IPS DF 4.7 (cell line): ENCODE data around the gene CFAP57.
"Not testable (repeated sequence)": the region's sequence is repeated elsewhere in the genome, so short reads cannot be mapped to it uniquely, and the experiment has no call there.

Experiments used
- DNase-seq: peaks from one replicate; pipeline ENCODE4 v3.0.0-alpha.2; 2013; ENCODE audit warnings: low spot score; ENCODE audit errors: extremely low read depth

CFAP57 gene

DNA sequence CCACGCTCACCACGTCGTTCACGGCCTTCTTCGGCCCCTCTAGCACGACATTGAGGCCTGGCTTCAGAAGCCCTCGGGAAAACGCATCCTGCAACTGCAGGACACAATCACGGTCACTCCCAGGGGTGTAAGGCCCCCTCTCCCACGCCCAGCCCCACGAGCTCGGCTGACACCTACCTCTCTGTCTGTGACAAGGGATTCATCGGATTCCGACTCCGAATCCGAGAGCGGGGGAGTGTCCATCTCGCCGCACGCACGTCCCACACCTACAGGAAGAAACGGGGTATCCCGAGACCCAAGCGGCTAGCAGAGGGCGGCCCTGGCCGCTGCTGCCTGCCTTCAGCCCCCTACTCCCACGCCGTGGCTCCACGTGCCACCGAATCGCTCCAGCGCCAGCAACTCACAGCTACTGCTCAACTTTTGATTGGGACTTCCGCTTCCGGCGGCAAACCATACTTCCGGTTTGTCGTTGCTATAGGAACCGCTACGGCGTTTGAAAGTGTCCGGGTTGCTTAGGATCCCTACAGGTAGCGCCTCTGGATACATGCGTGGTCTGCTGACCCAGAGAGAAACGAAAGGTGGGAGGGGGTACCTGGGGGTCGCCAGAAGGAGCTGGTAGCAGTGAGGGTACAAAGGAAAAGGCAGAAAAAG, at the start of gene CFAP57, which contains the start of gene EBNA1BP2:
CFAP57 (plus strand) TSS at position 455 of the 651 bp plus-strand sequence. CDS start 424 bp downstream, outside the sequence.
EBNA1BP2 (minus strand) TSS at position 415 of the 651 bp plus-strand sequence; CDS start at position 243, 172 bp downstream.
- peak; percentile 89 for DNase-seq

GRCh38 chr1:43123031-43123430, 49.1 kb upstream of the CFAP57 start:
- DNase-seq = no peak

DNA sequence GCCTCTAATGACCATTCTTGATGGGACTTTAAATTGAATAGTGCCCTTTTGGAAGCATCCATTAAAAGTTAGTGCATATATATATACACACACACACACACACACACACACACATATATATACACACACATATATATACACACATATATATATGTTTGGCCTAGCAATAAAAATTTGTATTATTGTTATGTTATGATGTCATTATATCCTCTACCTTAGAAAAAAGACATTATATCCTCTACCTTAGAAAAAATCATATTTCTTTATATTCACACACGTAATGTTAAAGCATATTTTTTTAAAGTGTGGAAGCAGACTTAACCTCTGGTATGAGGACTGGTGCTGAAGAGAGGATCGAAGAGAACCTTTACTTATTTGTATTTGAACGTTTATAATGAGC, 43.3 kb upstream of the CFAP57 start:
- DNase-seq = no peak

DNA sequence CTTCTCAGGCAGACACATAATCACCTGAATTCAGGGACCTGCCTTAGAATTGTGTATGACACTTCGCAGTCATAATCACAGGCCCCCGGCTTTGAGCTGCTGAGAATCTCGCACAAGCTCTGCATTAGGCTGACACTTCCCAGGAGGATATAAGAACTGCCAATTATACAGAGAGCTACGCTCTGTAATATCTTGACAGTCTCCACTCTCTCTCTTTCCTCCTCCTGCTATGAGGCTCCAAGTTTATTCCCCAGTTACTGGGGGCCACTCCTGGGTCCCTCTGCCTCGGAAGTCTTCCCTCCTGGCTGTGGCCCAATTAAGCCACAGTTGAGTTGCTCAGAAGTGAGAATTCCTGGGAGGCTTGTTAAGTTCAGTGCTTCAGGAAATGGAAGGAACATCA, 42.7 kb upstream of the CFAP57 start:
- DNase-seq = no peak

DNA sequence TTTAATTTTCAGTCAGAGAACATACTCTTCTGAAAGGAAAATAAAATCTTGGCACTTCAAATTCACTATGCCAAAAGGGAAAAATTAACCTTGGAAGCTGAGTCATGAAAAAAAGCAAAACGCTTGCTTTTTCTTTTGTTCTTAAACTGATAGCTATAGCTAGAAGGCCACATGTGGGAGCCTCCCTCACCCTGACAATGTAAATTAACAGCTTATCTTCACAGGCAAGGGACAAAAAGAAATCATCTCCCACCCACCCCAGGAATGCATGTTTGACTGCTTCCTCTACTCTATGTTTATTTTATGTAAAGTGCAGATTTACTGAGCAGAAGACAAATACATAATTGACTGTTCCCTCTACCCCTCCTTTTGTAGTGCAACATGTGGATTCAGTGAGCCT, 38.1 kb upstream of the CFAP57 start:
- DNase-seq = no peak

GRCh38 chr1:43134640-43135039, 37.5 kb upstream of the CFAP57 start:
- DNase-seq = no peak

GRCh38 chr1:43135857-43136781, 36.0 kb upstream of the CFAP57 start:
- no peak for DNase-seq

DNA sequence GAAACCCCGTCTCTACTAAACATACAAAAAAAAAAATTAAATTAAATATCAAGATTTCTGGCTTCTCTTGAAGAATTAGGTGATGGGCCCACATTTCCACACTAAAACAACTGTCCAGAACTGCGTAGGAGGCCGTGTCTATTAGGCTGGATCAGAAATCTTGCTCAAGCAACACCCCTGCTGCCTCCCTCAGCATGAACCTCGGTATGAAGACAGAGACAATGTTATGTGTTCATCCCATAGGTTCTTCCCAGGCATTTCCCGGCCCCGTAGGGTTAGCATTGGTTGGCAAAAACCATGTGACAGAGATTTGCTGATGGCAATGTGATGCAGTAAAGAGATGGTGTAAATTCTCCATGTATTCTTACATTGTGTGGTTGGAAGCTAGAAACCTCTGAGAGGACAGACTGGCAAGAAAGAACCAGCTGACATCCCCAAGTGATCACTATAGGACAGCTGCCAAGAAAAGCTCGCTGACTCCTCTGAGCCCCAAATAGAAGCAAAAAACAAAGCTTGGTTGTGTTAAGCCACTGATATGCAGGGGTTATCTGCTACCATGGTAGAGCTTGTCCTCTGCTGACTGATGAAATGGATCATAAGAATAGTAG, 34.6 kb upstream of the CFAP57 start:
- DNase-seq = no peak

DNA sequence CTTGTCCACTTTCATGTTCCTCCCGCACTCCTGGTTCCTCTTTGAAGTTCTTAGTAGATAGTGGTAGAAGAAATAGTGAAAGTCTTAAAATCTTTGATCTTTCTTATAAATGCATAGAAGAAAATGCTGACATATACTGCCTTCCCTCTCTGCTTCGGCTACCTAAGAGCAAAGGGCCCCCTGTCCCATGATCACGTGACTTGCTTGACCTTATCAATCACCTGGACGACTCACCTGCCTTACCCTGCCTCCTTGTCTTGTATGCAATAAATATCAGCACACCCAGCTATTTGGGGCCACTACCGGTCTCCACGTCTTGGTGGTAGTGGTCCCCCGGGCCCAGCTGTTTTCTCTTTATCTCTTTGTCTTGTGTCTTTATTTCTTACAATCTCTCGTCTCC, 32.8 kb upstream of the CFAP57 start:
- DNase-seq = not testable (repeated sequence)

GRCh38 chr1:43140010-43140409, 32.1 kb upstream of the CFAP57 start:
- no peak for DNase-seq

DNA sequence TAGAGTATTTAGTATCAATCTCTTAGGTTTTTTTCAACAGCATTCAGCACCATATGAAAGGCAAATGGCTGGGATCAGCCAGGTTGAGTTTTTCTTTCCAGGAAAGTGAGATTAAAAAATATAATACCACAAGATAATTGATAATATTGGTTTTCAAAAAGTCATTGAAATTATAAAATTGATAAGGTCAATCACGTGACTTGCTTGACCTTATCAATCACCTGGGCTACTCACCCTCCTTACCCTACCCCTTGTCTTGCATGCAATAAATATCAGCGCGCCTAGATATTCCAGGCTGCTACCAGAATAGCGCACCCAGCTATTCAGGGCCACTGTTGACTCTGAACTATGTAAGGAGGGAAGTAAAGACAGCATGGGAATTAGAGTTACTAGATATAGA, 31.5 kb upstream of the CFAP57 start:
- no peak for DNase-seq

- DNase-seq = no peak
These were observed 28.7 kb upstream of the CFAP57 start for GRCh38 chr1:43143441-43143888.

DNA sequence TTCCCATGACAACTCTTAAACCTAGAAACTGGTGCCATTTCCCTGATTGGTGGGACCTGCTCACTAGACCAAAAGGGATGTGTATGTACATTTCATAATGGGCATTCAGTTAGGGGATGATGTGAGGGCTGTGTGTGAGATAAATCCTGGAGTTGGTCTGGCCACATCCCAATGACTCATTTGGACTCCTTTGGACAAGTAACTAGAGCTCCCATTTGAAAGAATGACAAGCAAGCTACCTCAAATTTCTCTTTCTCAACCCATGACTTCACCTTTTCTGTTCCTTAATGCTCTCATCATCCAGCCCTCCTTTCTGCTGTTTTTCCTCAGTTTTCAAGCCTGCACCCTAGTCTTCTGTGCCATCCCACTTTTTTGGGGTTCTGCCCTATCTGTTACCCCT, 27.9 kb upstream of the CFAP57 start:
- no peak for DNase-seq

DNA sequence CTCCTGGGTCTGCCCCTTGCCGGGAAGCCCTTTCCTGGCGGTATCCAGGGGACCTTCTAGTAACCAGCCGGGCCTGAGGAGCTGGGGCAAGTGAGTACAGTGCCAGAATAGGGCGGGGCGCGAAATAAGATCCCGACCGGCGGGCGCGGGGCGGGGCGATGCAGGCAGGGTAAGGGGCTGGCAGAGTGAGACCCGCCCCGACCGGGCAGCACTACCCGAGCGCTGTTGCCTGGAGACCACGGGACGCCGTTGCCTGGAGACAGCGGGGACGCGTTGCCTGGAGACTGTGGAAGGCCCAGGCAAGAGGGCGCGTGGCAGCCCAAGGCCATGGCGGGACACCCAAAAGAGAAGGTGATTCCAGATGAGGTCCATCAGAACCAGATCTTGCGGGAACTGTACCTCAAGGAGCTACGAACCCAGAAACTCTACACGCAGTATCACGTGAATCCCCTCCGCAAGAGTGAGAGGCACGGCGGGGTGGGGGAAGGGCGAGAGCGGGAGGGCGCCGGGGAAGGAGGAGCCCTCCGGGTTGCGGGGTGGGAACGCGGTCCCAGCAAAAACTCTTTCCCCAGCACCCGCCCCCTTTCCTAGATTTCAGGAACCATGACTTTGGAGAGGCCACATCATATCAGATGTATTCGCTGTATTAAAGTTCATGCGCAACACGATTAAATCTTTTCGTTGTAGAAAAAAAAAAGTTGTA, 24.4 kb upstream of the CFAP57 start:
- peak; percentile 85 for DNase-seq

DNA sequence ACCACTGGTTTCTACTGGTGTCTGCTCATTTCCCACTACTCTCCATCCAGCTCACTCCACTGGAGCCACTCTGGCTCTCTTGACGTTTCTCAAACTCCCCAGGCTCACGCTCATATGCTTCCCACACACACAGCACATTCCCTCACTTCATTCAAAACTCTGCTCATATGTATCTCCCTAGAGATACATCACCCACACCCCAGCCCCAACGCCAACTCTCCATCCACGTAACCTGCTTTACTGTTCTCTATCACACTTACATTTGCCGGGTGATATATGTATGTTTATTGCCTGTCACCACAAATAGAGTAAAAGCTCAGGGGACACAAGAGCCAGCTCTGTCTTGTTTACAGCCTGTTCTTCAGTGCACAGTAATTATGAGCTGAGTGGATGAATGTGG, 22.2 kb upstream of the CFAP57 start:
- no peak for DNase-seq

- no peak for DNase-seq
These were observed 19.3 kb upstream of the CFAP57 start for GRCh38 chr1:43152866-43153265.

- no peak for DNase-seq
These were observed 18.7 kb upstream of the CFAP57 start for GRCh38 chr1:43153443-43153842.

DNA sequence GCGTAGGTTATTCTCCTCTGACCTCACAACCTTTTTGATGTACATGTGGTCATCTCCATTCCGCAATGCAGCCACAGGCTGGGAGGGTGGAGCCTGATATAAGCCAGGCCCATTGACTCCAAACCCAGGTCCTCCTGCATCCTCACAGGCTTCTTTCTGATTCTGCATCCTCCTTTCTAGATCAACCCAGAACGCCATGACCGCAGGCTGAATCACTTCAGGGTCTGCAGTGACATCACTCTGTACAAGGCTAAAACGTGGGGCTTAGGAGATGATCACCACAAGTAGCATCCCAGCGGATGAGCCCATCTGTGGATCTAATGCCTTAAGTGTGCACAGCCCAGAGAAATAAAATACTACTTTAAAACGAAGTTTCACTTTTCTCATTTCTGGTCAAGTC, 16.1 kb upstream of the CFAP57 start:
- DNase-seq = no peak

- DNase-seq = no peak
These were observed 7.0 kb upstream of the CFAP57 start for GRCh38 chr1:43165162-43165561.

DNA sequence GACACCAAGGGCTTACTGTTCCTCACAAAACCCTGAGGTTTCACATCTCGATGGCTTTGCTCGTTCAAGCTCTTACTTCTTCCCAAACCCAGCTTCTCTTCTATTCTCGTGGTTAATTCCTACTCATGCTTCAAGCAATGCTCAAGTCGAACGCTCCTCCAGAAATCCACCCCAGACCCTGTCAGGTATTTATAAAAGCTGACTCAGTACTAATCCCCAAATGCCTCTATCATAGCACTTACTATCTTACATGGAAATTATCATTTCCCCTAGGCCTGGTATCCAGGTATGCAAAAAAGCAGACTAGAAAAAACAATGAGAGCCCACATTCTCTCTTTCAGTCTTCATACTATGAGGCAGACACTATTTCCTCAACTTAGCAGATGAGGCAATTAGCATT, 6.4 kb upstream of the CFAP57 start:
- DNase-seq = no peak

- DNase-seq = no peak
These were observed 736 bp upstream of the CFAP57 start for GRCh38 chr1:43171312-43171875.
